ENCODE measurements around the gene KIF13A. TPM values are rescaled to one million over a fixed set of nuclear protein-coding genes. Genes with fewer than 3 reads are reported as not detected.
"Not testable (repeated sequence)": the region's sequence is repeated elsewhere in the genome, so short reads cannot be mapped to it uniquely, and the experiment has no call there.

The KIF13A gene
- total RNA-seq, 2 donors from 2014 or later: 0.68 to 1.4 TPM

DNA sequence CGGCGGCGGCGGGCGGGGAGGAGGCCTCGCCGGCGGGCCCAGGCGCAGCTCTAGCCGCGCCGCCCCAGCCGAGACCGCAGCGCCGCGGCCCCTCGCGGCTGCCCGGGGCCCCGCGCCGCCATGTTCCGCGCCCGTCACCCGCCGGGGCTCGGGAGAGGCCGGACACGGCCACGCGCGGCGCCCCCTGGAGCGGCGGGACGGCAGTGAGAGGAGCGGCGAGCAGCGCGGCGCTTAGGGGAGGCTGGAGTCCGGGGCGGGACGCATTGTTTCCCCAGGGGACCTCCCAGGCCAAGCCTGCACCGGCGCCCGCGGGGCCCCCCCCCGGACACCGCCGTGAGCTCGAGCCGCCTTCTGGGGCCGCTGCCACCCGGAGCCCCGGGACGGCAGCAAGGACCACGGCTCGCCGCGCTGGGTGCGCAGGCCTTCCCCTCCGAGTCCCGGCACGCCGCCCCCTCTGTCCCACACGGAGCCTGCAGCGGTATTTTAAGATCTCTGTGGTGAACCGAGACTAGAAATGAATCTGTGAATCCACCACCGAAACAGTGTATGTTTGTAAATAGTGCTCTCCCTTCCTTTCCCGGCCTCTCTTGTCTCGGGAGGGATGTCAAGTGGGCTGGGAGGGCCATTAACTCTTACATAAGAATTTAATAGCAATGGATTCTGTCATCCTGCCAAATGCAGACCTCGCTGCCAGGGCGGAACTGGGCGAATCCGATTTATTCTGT lies 424 bp upstream of the KIF13A start:
- peak overlapping the region; percentile 95 for H3K4me3 Mint-ChIP-seq
- peaks cover 19% of the 10 kb centered on the region for H3K4me1 Mint-ChIP-seq
- H3K9me3 ChIP-seq (ENCODE audit: control insufficient read depth, low read length, poor library complexity, severe bottlenecking): no peaks in the 10 kb centered on the region
- peaks cover 3% of the 10 kb centered on the region for H3K36me3 Mint-ChIP-seq (ENCODE audit: low read depth)
- ATAC-seq (peak; percentile 72), DNase-seq (peak in 2 of 3 donors; percentile 8 to 16)
- H3K27me3 Mint-ChIP-seq: peaks cover 65% of the 10 kb centered on the region
- H3K27ac Mint-ChIP-seq: peak overlapping the region; percentile 32

DNA sequence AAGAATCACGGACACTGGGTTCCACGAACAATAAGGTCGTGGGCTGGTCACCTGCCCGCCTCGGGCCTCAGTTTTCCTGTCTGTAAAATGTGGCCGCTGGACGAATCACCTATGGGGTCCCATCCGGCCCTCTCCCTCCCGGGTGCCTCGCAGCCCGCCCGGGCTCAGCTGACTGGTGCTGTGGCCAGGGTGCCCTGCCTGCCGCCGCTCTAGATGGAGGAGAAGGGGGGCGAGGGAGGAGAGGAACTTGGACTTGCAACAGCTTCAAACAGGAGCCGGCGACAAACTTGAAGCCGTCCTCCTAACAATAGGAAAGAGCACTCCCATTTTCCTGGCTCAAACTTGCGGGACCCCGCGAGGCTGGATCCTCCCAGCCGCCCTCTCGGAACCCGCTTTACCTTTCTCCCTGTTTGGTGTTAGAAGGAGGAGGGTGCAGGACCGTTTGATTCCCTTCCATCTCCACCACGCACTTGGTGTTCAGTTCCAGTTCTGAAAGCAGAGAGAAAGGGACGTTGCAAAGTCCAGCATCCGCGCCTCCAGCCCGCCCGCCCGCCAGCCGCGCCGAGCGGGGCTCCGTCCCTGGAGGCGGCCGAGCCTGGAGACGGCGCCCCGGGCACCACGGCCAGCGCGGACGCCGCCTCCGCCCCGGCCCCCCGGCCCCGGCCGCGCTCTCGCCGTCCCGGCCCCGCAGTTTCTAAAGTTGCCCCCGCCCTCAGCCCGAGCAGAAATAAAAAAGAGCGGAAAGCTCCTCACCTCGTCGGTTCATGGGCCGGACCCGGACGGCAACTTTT lies 584 bp downstream of the KIF13A start:
- ATAC-seq: peak; percentile 16
- Mint-ChIP-seq H3K27ac (no peak overlapping the region), H3K36me3 (ENCODE audit: low read depth) (peaks cover 3% of the 10 kb centered on the region), H3K4me3 (peak overlapping the region; percentile 63), H3K4me1 (peaks cover 19% of the 10 kb centered on the region), H3K27me3 (peaks cover 68% of the 10 kb centered on the region)
- no peak for DNase-seq
- H3K9me3 ChIP-seq (ENCODE audit: control insufficient read depth, low read length, poor library complexity, severe bottlenecking): no peaks in the 10 kb centered on the region

DNA sequence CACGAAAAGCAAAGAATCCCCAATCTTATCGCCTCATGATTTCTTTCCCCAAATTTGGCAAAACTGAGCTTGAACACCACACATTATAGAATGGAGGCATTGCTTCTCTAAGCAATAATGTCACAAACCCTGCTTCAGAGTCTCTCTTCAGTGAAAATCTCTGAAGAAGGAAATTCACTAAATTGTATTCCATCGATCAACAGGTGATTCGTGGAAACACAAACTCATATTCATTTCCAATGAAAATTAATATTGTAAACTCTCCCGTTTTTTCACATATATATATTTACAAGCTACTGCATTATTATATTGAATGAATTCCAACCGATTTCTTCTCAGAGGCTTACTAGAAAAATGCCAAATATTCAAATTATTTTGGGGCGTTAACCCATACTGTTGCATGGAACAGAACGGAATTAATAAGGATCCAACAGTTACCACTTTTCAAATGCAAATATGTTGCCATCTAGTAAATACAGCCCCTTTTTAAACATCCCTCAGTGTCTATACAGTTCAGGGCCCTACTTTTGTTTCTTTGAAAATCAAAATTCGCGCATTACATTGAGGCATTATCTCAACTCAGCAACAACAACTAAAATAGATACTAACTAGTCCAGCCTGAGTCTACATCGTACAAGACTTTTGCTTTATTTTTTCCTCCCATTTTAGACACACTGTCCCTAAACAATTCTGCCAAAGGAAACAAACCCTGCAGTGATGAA lies 1.3 kb downstream of the KIF13A start:
- peaks cover 62% of the 10 kb centered on the region for H3K27me3 Mint-ChIP-seq
- H3K27ac Mint-ChIP-seq: no peak overlapping the region
- peak overlapping the region; percentile 41 for H3K4me3 Mint-ChIP-seq

DNA sequence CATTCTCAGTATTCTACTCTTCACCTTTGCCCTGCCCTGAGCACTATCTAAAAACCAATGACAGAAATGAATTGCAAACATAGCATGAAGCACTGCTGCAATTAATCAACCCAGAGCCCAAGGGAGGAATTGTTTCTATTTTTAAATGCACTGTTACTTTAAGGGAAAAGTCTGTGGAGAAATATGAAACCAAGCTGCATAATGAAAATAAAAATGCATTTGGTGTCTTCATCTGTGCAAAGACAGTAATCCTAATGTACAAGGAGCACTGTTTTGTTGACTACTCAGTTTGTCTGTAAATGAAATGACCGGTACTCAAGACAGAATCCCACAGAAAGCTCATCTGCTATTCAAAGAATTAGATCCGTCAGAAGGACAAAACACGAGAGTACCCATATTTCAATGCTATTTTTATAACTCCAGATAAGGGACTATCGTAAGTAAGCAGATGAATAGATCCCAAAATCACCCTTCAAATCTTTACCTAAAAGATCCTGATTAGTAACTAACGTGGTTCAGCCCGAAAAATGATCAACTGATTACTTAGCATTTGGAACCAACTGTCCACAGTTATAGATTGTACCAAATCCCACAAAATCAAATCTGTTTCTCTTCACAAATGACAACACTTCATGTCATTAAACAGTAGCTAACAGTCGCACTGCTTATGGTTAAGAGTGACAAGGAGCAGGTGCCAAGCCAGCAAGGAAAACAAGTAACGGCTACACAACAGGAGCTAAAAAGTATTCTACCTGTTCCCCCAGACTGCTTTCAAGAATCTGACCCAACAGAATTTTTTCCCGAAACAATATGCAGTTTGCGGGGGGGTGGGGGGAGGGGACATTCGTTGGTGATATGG lies 2.4 kb downstream of the KIF13A start:
- no peak overlapping the region for H3K27ac Mint-ChIP-seq
- H3K27me3 Mint-ChIP-seq: peaks cover 62% of the 10 kb centered on the region
- H3K36me3 Mint-ChIP-seq (ENCODE audit: low read depth): no peaks in the 10 kb centered on the region
- DNase-seq (no peak), ATAC-seq (no peak)
- peaks cover 22% of the 10 kb centered on the region for H3K4me1 Mint-ChIP-seq
- H3K4me3 Mint-ChIP-seq: no peak overlapping the region
- no peaks in the 10 kb centered on the region for H3K9me3 ChIP-seq (ENCODE audit: control insufficient read depth, low read length, poor library complexity, severe bottlenecking)

More for the DNA sequence above, 1.3 kb downstream of the KIF13A start:
- no peak for DNase-seq
- no peaks in the 10 kb centered on the region for H3K9me3 ChIP-seq (ENCODE audit: control insufficient read depth, low read length, poor library complexity, severe bottlenecking)
- ATAC-seq: no peak
- Mint-ChIP-seq H3K36me3 (ENCODE audit: low read depth) (no peaks in the 10 kb centered on the region), H3K4me1 (peaks cover 19% of the 10 kb centered on the region)

DNA sequence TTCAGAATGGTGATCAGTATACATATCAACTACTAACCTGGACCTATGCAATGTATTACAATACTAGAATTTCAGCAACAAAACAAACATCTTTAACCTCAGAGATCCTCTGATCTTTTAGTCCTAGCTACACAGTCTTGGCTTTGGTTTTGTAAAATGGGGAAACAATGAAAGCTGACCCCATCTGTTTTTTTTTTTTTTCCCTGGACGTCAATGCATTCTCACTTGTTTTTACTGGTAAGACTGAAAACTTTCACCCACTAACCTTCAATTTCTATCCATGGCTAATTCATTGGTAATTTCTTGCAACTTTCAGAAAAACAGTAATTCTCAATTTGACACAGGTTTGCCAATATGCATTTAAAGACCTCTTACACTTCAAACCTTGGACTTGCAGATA lies 3.0 kb downstream of the KIF13A start:
- DNase-seq (no peak), ATAC-seq (no peak)
- peaks cover 64% of the 10 kb centered on the region for H3K27me3 Mint-ChIP-seq
- H3K4me1 Mint-ChIP-seq: peaks cover 22% of the 10 kb centered on the region
- H3K4me3 Mint-ChIP-seq: no peak overlapping the region
- no peak overlapping the region for H3K27ac Mint-ChIP-seq
- H3K36me3 Mint-ChIP-seq (ENCODE audit: low read depth): no peaks in the 10 kb centered on the region
- H3K9me3 ChIP-seq (ENCODE audit: control insufficient read depth, low read length, poor library complexity, severe bottlenecking): no peaks in the 10 kb centered on the region

DNA sequence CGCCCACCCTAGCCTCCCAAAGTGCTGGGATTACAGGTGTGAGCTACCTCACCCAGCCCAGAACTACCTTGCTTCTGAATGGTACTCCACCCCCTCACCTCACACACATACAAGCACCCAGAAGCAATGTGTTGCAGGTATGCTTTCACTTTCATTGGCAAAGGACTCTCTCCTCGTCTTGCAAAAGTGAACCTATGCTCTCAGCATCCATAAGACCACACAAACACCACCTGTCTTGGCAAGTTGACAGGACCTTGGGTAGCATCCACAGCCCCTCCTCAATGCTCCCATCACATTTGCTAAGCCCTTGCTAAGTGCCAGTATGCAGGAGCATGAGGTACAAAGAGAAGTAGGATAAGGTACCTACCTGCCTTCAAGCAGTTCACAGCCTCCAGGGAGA lies 3.7 kb downstream of the KIF13A start:
- Mint-ChIP-seq H3K4me3 (peak overlapping the region; percentile 62), H3K27me3 (peaks cover 60% of the 10 kb centered on the region), H3K27ac (no peak overlapping the region), H3K4me1 (peaks cover 22% of the 10 kb centered on the region), H3K36me3 (ENCODE audit: low read depth) (no peaks in the 10 kb centered on the region)
- ATAC-seq (no peak), DNase-seq (no peak)
- no peaks in the 10 kb centered on the region for H3K9me3 ChIP-seq (ENCODE audit: control insufficient read depth, low read length, poor library complexity, severe bottlenecking)

DNA sequence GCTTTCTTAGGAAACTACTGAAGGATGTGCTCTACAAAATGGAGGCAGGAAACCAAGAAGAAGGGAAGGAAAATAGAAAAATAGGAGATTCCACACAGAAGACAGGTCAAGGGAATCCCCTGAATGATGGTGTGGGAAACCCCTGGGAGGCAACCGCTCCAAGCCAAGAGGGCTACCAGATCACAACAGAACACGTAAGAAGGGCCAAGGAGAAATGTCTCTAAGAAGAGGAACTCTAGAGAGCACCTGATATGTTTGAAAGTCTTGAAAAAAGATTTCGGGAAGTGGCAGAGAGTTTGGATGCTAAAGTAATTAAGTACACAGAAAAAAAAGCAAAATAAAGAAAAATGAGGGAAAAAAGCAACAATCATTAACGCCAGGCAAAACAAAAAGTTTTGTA lies 7.1 kb downstream of the KIF13A start:
- peaks cover 12% of the 10 kb centered on the region for H3K4me1 Mint-ChIP-seq
- no peaks in the 10 kb centered on the region for H3K9me3 ChIP-seq (ENCODE audit: control insufficient read depth, low read length, poor library complexity, severe bottlenecking)
- no peak overlapping the region for H3K27ac Mint-ChIP-seq
- no peaks in the 10 kb centered on the region for H3K36me3 Mint-ChIP-seq (ENCODE audit: low read depth)
- no peak for DNase-seq
- ATAC-seq: no peak
- H3K27me3 Mint-ChIP-seq: peaks cover 44% of the 10 kb centered on the region
- H3K4me3 Mint-ChIP-seq: no peak overlapping the region

DNA sequence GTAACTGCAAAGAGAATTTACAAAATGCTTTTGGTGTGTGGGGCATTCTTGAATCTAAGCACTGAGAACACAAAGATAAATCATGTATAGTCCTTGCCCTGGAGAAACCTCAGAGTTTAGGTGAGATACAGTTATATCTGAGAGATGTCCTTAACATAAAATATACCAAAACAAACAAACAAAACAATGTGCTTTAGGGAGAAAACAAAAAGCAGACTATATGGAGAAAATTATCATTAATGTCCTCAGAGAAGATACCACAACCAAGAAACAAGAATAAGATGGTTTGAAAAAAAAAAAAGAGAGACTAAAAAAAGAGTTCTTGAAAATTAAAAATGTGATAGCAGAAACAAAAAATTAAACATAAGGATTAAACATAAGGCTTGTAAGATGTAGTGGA lies 8.0 kb downstream of the KIF13A start:
- ATAC-seq (no peak), DNase-seq (no peak)
- Mint-ChIP-seq H3K27me3 (peaks cover 37% of the 10 kb centered on the region), H3K27ac (no peak overlapping the region), H3K36me3 (ENCODE audit: low read depth) (no peaks in the 10 kb centered on the region), H3K4me3 (no peak overlapping the region), H3K4me1 (peaks cover 10% of the 10 kb centered on the region)
- H3K9me3 ChIP-seq (ENCODE audit: control insufficient read depth, low read length, poor library complexity, severe bottlenecking): no peaks in the 10 kb centered on the region

DNA sequence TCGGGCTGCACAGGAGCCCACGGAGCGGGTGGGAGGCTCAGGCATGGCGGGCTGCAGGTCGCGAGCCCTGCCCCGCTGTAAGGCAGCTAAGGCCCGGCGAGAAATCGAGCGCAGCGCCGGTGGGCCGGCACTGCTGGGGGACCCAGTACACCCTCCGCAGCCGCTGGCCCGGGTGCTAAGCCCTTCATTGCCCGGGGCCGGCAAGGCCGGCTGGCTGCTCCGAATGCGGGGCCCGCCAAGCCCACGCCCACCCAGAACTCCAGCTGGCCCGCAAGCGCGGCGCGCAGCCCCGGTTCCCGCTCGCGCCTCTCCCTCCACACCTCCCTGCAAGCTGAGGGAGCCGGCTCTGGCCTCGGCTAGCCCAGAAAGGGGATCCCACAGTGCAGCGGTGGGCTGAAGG lies 11.2 kb downstream of the KIF13A start:
- not testable (repeated sequence) for H3K4me1 Mint-ChIP-seq; H3K9me3 ChIP-seq (ENCODE audit: control insufficient read depth, low read length, poor library complexity, severe bottlenecking); H3K27ac Mint-ChIP-seq; DNase-seq; H3K4me3 Mint-ChIP-seq; ATAC-seq; H3K36me3 Mint-ChIP-seq (ENCODE audit: low read depth)
- peaks cover 38% of the 10 kb centered on the region for H3K27me3 Mint-ChIP-seq

DNA sequence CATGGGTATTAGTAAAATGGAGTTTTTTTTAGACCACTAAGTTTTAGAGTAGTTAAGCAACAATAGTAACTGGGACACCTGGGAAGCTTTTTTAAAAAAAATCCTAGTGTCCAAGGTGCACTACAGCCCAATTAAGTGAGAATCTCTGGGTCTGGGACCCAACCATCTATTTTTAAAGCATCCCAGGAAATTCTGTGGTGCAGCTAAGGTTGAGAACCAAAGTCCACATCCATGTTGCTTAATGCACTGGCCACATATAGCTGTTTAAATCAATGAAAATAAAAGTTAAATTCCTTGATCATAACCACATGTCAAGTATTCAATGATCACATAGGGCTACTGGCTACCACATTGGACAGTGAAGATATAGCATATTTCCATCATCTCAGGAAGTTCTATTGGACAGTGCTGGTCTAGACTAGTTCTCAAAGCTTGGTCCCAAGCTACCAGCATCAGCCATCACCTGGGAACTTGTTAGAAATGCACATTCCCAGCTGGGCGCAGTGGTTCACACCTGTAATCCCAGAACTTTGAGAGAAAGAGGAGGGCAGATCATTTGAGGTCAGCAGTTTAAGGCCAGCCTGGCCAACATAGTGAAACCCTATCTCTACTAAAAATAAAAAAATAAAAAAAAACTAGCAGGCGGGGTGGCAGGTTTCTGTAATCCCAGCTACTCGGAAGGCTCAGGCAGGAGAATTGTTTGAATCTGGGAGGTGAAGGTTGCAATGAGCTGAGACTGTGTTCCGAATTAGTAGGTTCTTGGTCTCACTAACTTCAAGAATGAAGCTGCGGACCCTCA lies 12.7 kb downstream of the KIF13A start:
- ATAC-seq: no peak
- H3K4me1 Mint-ChIP-seq: peaks cover 4% of the 10 kb centered on the region
- H3K9me3 ChIP-seq (ENCODE audit: control insufficient read depth, low read length, poor library complexity, severe bottlenecking): no peaks in the 10 kb centered on the region
- no peak overlapping the region for H3K27ac Mint-ChIP-seq
- H3K36me3 Mint-ChIP-seq (ENCODE audit: low read depth): no peaks in the 10 kb centered on the region
- no peak overlapping the region for H3K4me3 Mint-ChIP-seq
- no peak for DNase-seq
- H3K27me3 Mint-ChIP-seq: peaks cover 33% of the 10 kb centered on the region

DNA sequence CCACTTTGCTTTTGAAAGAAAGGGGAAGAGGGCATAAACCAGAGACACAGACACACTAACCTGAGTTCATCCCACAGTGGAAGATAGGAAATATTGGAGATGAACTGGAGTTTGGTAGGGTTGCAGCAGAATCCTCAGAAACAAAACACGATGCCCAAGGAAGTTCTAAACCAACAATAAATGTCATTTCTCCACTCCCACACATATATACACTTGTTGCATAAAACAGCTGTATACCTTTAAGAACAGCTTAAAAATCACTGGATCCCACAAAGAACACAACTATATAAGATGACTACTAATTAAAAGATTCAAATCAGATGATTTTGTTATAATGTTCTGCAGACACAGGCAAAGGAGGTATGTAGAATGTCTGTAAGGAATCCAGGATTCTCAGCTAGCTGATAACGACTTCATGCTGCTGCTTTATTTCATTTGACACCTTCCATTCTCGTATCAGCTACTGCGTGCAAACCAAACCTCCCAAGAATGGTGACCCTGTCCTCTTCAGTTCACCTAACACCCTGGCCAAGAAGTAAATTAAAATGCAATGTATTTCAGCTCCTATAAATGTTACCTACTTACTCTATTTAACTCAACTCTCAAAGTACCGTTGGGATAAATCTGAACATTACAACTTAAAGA lies 14.3 kb downstream of the KIF13A start:
- Mint-ChIP-seq H3K4me3 (no peak overlapping the region), H3K27ac (no peak overlapping the region), H3K4me1 (peaks cover 4% of the 10 kb centered on the region), H3K27me3 (peaks cover 33% of the 10 kb centered on the region), H3K36me3 (ENCODE audit: low read depth) (no peaks in the 10 kb centered on the region)
- ATAC-seq (no peak), DNase-seq (no peak)
- no peaks in the 10 kb centered on the region for H3K9me3 ChIP-seq (ENCODE audit: control insufficient read depth, low read length, poor library complexity, severe bottlenecking)
